HepG2 (cell line): ENCODE measurements around the gene C14orf93. TPM values are rescaled to one million over a fixed set of nuclear protein-coding genes. Genes with fewer than 3 reads are reported as not detected.

Experiments
- FOSL1 ChIP-seq: sonication (generic); formaldehyde crosslinking; IDR thresholded peaks from 2 replicates; pipeline ENCODE4 v1.9.0; 2021; ENCODE audit warnings: missing genetic modification reagents, borderline replicate concordance
- HES4 ChIP-seq: sonication (generic); formaldehyde crosslinking; IDR thresholded peaks from 2 replicates; pipeline ENCODE4 v1.9.0; 2021; ENCODE audit warnings: mild to moderate bottlenecking, missing genetic modification reagents, borderline replicate concordance
- HMGA1 ChIP-seq: sonication (generic); formaldehyde crosslinking; conservative IDR thresholded peaks from 2 replicates; pipeline ENCODE4 v1.4.0; 2020; ENCODE audit warnings: missing genetic modification reagents
- NFATC3 ChIP-seq: sonication (generic); formaldehyde crosslinking; IDR thresholded peaks from 2 replicates; pipeline ENCODE4 v1.5.1; 2020; ENCODE audit warnings: mild to moderate bottlenecking, missing genetic modification reagents
- PHF5A ChIP-seq: IDR thresholded peaks from one replicate; pipeline ENCODE4 v1.6.1; 2018; ENCODE audit warnings: low read depth, missing genetic modification reagents; ENCODE audit not compliant: unreplicated experiment
- RCOR2 ChIP-seq: IDR thresholded peaks from 2 replicates; pipeline ENCODE4 v1.6.1; 2016; ENCODE audit warnings: missing biosample characterization, missing genetic modification reagents
- TEAD2 ChIP-seq: sonication (generic); formaldehyde crosslinking; IDR thresholded peaks from 2 replicates; pipeline ENCODE4 v1.9.0; 2021; ENCODE audit warnings: missing genetic modification reagents
- TFDP1 ChIP-seq: IDR thresholded peaks from 2 replicates; pipeline ENCODE4 v1.6.1; 2016; ENCODE audit warnings: missing compliant biosample characterization, missing genetic modification reagents, borderline replicate concordance
- ZBTB1 ChIP-seq: sonication (generic); formaldehyde crosslinking; IDR thresholded peaks from 2 replicates; pipeline ENCODE4 v1.4.0; 2020; ENCODE audit warnings: missing genetic modification reagents, borderline replicate concordance
- ZNF124 ChIP-seq: sonication (generic); formaldehyde crosslinking; IDR thresholded peaks from 2 replicates; pipeline ENCODE4 v1.4.0; 2020; ENCODE audit warnings: missing genetic modification reagents
- ZNF138 ChIP-seq: sonication (generic); formaldehyde crosslinking; IDR thresholded peaks from 2 replicates; pipeline ENCODE4 v1.5.0; 2020; ENCODE audit warnings: mild to moderate bottlenecking, low read depth, missing genetic modification reagents
- ZNF704 ChIP-seq: sonication (generic); formaldehyde crosslinking; IDR thresholded peaks from 2 replicates; pipeline ENCODE4 v1.8.1; 2023; ENCODE audit warnings: mild to moderate bottlenecking, inconsistent platforms, moderate library complexity, missing genetic modification reagents, borderline replicate concordance
- ZNF747 ChIP-seq: sonication (generic); formaldehyde crosslinking; IDR thresholded peaks from 2 replicates; pipeline ENCODE4 v1.8.1; 2023; ENCODE audit warnings: missing genetic modification reagents, mild to moderate bottlenecking, borderline replicate concordance
- ZNF777 ChIP-seq: sonication (generic); formaldehyde crosslinking; IDR thresholded peaks from 2 replicates; pipeline ENCODE4 v1.4.0; 2020; ENCODE audit warnings: missing genetic modification reagents
- ZNF784 ChIP-seq: sonication (generic); formaldehyde crosslinking; IDR thresholded peaks from 2 replicates; pipeline ENCODE4 v1.5.1; 2020; ENCODE audit warnings: missing genetic modification reagents, mild to moderate bottlenecking, borderline replicate concordance
- polyA plus RNA-seq, 8 experiments: library from polyadenylated mRNA; depleted of rRNA in 3 of 8; stranded (reverse) in 7 of 8; unstranded in 1 of 8; fragments of >200 nt; fragmentation: Illumina TruSeq in 4 of 8; extraction: Trizol in 4 of 8; gene quantifications; 2 replicates each; pipeline versions ENCODE4 v1.2.1 to v1.2.3, GENCODE V29; 2011 to 2016; ENCODE audit warnings: low read depth in 4 of 8, missing spikeins in 1 of 8, mixed read lengths in 1 of 8; ENCODE audit not compliant: insufficient read depth in 1 of 8
- total RNA-seq, 5 experiments: library from RNA; depleted of rRNA; stranded (reverse); fragments of >200 nt; fragmentation: Illumina TruSeq; extraction: Trizol; gene quantifications; 2 replicates each; pipeline ENCODE4 v1.2.3, GENCODE V29; 2016; ENCODE audit warnings: low read depth in 1 of 5
- TF ChIP-seq, protein P1 (sequence below): sonication (generic); formaldehyde crosslinking; IDR thresholded peaks from 2 replicates; pipeline ENCODE4 v1.5.0; 2020; ENCODE audit warnings: mild to moderate bottlenecking, missing genetic modification reagents
- TF ChIP-seq, protein P2 (sequence below): sonication (generic); formaldehyde crosslinking; IDR thresholded peaks from 2 replicates; pipeline ENCODE4 v1.4.0; 2020; ENCODE audit warnings: mild to moderate bottlenecking, missing genetic modification reagents
- TF ChIP-seq, protein P3 (sequence below): sonication (generic); formaldehyde crosslinking; IDR thresholded peaks from 2 replicates; pipeline ENCODE4 v1.8.1; 2023; ENCODE audit warnings: missing genetic modification reagents, inconsistent platforms, borderline replicate concordance

Gene C14orf93
- total and polyA plus RNA-seq, 2 of the 13 experiments (the other 11 are each of a cell fraction or from before 2014, with no cell fraction given): 11.4 to 22.5 TPM

DNA sequence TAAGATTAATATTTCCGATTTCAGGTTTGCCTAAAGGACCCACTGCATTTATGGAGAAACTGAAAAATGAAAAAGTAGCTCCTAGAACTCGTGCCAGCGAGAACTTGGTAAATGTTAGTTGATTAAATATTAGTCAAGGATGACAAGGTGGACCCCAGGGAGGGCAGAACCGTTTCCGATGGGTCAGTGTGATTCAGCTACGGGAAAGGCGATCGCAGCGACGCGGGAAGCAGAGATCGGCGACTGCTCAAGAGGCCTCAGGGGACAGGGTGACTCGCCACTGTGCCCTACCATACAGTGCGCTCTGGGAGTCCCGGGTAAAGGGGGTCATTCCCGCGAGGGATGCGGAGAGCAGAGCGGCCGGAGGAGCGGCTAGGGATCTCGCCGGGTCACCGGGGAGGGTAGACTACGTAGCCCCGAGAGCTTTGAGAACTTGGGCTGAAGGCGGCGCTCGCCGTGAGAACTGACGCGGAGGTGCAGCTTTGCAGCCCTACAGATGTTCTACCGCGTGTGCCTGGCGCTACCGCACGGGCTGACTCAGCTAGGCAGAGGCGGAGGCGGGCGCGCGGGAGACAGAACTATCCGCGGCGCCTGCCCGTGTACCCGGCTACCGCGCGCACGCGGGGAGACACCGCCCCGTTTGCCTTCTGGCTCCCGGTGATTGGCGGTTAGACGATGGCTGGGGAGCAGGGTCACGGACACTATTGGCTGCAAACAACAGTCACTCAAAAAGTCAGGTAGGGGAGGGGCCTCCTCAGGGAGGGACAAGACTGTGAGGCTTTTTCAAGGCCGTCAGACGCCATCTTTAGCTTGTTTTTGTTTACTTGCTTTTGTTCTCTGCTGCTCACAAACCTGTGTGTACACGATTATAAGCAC, 3.2 kb downstream of the C14orf93 start (continued):
- TF ChIP-seq, protein P1, sequence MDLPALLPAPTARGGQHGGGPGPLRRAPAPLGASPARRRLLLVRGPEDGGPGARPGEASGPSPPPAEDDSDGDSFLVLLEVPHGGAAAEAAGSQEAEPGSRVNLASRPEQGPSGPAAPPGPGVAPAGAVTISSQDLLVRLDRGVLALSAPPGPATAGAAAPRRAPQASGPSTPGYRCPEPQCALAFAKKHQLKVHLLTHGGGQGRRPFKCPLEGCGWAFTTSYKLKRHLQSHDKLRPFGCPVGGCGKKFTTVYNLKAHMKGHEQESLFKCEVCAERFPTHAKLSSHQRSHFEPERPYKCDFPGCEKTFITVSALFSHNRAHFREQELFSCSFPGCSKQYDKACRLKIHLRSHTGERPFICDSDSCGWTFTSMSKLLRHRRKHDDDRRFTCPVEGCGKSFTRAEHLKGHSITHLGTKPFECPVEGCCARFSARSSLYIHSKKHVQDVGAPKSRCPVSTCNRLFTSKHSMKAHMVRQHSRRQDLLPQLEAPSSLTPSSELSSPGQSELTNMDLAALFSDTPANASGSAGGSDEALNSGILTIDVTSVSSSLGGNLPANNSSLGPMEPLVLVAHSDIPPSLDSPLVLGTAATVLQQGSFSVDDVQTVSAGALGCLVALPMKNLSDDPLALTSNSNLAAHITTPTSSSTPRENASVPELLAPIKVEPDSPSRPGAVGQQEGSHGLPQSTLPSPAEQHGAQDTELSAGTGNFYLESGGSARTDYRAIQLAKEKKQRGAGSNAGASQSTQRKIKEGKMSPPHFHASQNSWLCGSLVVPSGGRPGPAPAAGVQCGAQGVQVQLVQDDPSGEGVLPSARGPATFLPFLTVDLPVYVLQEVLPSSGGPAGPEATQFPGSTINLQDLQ (CRISPR knock-in tag): peak; percentile 98
- TF ChIP-seq TEAD2 (peak; percentile 91; the same call in 1 of the 2 replicates), FOSL1 (CRISPR knock-in tag) (peak; percentile 87), RCOR2 (peak; percentile 96), NFATC3 (CRISPR knock-in tag) (peak; percentile 93; the same call in 1 of the 2 replicates), ZNF124 (CRISPR knock-in tag) (peak; percentile 99), ZNF777 (CRISPR knock-in tag) (peak; percentile 83), TFDP1 (CRISPR knock-in tag) (peak; percentile 98), PHF5A (CRISPR knock-in tag) (peak; percentile 98), ZBTB1 (CRISPR knock-in tag) (peak; percentile 96; the same call in 1 of the 2 replicates), HES4 (CRISPR knock-in tag) (peak; percentile 98), ZNF747 (peak; percentile 99), ZNF704 (peak; percentile 98), HMGA1 (peak; percentile 62; the same call in 1 of the 2 replicates), ZNF784 (peak; percentile 99), ZNF138 (peak; percentile 87; the same call in 1 of the 2 replicates)
- TF ChIP-seq, protein P2, sequence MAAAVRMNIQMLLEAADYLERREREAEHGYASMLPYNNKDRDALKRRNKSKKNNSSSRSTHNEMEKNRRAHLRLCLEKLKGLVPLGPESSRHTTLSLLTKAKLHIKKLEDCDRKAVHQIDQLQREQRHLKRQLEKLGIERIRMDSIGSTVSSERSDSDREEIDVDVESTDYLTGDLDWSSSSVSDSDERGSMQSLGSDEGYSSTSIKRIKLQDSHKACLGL: peak; percentile 99
- TF ChIP-seq, protein P3, sequence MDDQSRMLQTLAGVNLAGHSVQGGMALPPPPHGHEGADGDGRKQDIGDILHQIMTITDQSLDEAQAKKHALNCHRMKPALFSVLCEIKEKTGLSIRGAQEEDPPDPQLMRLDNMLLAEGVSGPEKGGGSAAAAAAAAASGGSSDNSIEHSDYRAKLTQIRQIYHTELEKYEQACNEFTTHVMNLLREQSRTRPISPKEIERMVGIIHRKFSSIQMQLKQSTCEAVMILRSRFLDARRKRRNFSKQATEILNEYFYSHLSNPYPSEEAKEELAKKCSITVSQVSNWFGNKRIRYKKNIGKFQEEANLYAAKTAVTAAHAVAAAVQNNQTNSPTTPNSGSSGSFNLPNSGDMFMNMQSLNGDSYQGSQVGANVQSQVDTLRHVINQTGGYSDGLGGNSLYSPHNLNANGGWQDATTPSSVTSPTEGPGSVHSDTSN: peak; percentile 98
